H9 (cell line): ENCODE results near the gene TNFRSF21. TPM values are rescaled to one million over a fixed set of nuclear protein-coding genes. Genes with fewer than 3 reads are reported as not detected.

Experiments
- DNase-seq: peaks from one replicate; pipeline ENCODE4 v3.0.0-alpha.2; 2017
- H2AFZ ChIP-seq: one replicate; pipeline ENCODE4 v1.6.1; 2013; ENCODE audit warnings: mild to moderate bottlenecking, low read length, control low read depth, moderate library complexity
- H2AK5ac ChIP-seq: 2 replicates; pipeline ENCODE4 v1.6.1; 2013; ENCODE audit warnings: low read length, control low read depth, mixed read lengths; ENCODE audit not compliant: insufficient read length
- H2BK120ac ChIP-seq: one replicate; pipeline ENCODE4 v1.6.1; 2013; ENCODE audit warnings: low read depth, mild to moderate bottlenecking, low read length, control low read depth, inconsistent platforms; ENCODE audit not compliant: poor library complexity, severe bottlenecking
- H2BK12ac ChIP-seq: 2 replicates; pipeline ENCODE4 v1.6.1; 2013; ENCODE audit warnings: low read length, control low read depth, mixed read lengths, low read depth; ENCODE audit not compliant: insufficient read length
- H2BK15ac ChIP-seq: 2 replicates; pipeline ENCODE4 v1.6.1; 2013; ENCODE audit warnings: low read depth, low read length, control low read depth
- H2BK20ac ChIP-seq: one replicate; pipeline ENCODE4 v1.6.1; 2013; ENCODE audit warnings: low read depth, mild to moderate bottlenecking, low read length, control low read depth, inconsistent platforms; ENCODE audit not compliant: poor library complexity, severe bottlenecking
- H2BK5ac ChIP-seq: 2 replicates; pipeline ENCODE4 v1.6.1; 2013; ENCODE audit warnings: low read length, control low read depth, mixed read lengths; ENCODE audit not compliant: insufficient read length
- H3K14ac ChIP-seq: 2 replicates; pipeline ENCODE4 v1.6.1; 2013; ENCODE audit warnings: low read length, control low read depth; ENCODE audit not compliant: insufficient read depth
- H3K18ac ChIP-seq: 2 replicates; pipeline ENCODE4 v1.6.1; 2013; ENCODE audit warnings: low read depth, mild to moderate bottlenecking, mixed read lengths, low read length, control low read depth; ENCODE audit not compliant: insufficient read length
- H3K23ac ChIP-seq: 2 replicates; pipeline ENCODE4 v1.6.1; 2013; ENCODE audit warnings: low read length, control low read depth, mixed read lengths, low read depth; ENCODE audit not compliant: insufficient read length
- H3K23me2 ChIP-seq: 2 replicates; pipeline ENCODE4 v1.6.1; 2013; ENCODE audit warnings: low read depth, mild to moderate bottlenecking, mixed read lengths, low read length, control low read depth; ENCODE audit not compliant: insufficient read length, poor library complexity, severe bottlenecking
- H3K27ac ChIP-seq: 2 replicates; pipeline ENCODE4 v1.5.1; 2013; ENCODE audit warnings: low read length, control low read depth, mixed read lengths, low read depth; ENCODE audit not compliant: insufficient read length
- H3K27me3 ChIP-seq: 2 replicates; pipeline ENCODE4 v1.6.1; 2013; ENCODE audit warnings: low read length, control low read depth, inconsistent platforms; ENCODE audit not compliant: insufficient read depth
- H3K4ac ChIP-seq: 2 replicates; pipeline ENCODE4 v1.6.1; 2013; ENCODE audit warnings: low read depth, mild to moderate bottlenecking, control low read depth, inconsistent platforms, low read length, moderate library complexity
- H3K4me1 ChIP-seq: 2 replicates; pipeline ENCODE4 v1.6.1; 2013; ENCODE audit warnings: low read length, control low read depth, inconsistent platforms; ENCODE audit not compliant: insufficient read depth
- H3K4me2 ChIP-seq: 2 replicates; pipeline ENCODE4 v1.6.1; 2013; ENCODE audit warnings: low read length, control low read depth, mixed read lengths; ENCODE audit not compliant: insufficient read length, insufficient read depth
- H3K56ac ChIP-seq: 2 replicates; pipeline ENCODE4 v1.6.1; 2013; ENCODE audit warnings: low read depth, mild to moderate bottlenecking, mixed read lengths, low read length, control low read depth; ENCODE audit not compliant: insufficient read length
- H3K79me1 ChIP-seq: 2 replicates; pipeline ENCODE4 v1.6.1; 2013; ENCODE audit warnings: low read depth, mild to moderate bottlenecking, moderate library complexity, low read length, control low read depth, inconsistent platforms; ENCODE audit not compliant: insufficient read depth, poor library complexity, severe bottlenecking
- H3K79me2 ChIP-seq: 2 replicates; pipeline ENCODE4 v1.6.1; 2013; ENCODE audit warnings: low read length, control low read depth, inconsistent platforms; ENCODE audit not compliant: insufficient read depth
- H3K9ac ChIP-seq: 2 replicates; pipeline ENCODE4 v1.6.1; 2013; ENCODE audit warnings: low read length, control low read depth, mixed read lengths; ENCODE audit not compliant: insufficient read length; ENCODE audit errors: extremely low read depth
- H3K9me3 ChIP-seq: one replicate; pipeline ENCODE4 v1.6.1; 2013; ENCODE audit warnings: low read depth, low read length, inconsistent platforms; ENCODE audit not compliant: control insufficient read depth
- H3T11ph ChIP-seq: one replicate; pipeline ENCODE4 v1.6.1; 2013; ENCODE audit warnings: mild to moderate bottlenecking, low read length, control low read depth, inconsistent platforms
- H4K20me1 ChIP-seq: one replicate; pipeline ENCODE4 v1.6.1; 2013; ENCODE audit not compliant: control insufficient read depth, insufficient read length, insufficient read depth
- H4K5ac ChIP-seq: 2 replicates; pipeline ENCODE4 v1.6.1; 2013; ENCODE audit warnings: low read depth, mild to moderate bottlenecking, mixed read lengths, low read length, control low read depth; ENCODE audit not compliant: insufficient read length
- H4K8ac ChIP-seq: replicated peaks from 2 replicates; pipeline ENCODE4 v1.6.1; 2013; ENCODE audit warnings: low read length, control low read depth, mixed read lengths, low read depth; ENCODE audit not compliant: insufficient read length
- H4K91ac ChIP-seq: 2 replicates; pipeline ENCODE4 v1.6.1; 2013; ENCODE audit warnings: low read depth, mild to moderate bottlenecking, moderate library complexity, mixed read lengths, low read length, control low read depth; ENCODE audit not compliant: insufficient read length
- H3K27ac Mint-ChIP-seq, 3 experiments: 2 replicates in 2 of 3; 3 replicates in 1 of 3; pipeline ENCODE4 v1.8.0; 2020 to 2021; ENCODE audit warnings: mixed read lengths in 3 of 3, mild to moderate bottlenecking in 1 of 3, moderate library complexity in 1 of 3
- H3K27me3 Mint-ChIP-seq: 2 replicates; pipeline ENCODE4 v1.8.0; 2021; ENCODE audit warnings: low read depth, mild to moderate bottlenecking, moderate library complexity, mixed read lengths
- H3K36me3 Mint-ChIP-seq, 3 experiments: 2 replicates in 2 of 3; 3 replicates in 1 of 3; pipeline ENCODE4 v1.8.0; 2020 to 2021; ENCODE audit warnings: low read depth in 3 of 3, mixed read lengths in 3 of 3; ENCODE audit not compliant: insufficient read depth in 1 of 3
- H3K4me1 Mint-ChIP-seq, 2 experiments: 2 replicates each; pipeline ENCODE4 v1.8.0; 2020; ENCODE audit warnings: mixed read lengths in 2 of 2
- H3K4me3 Mint-ChIP-seq, 2 experiments: 2 replicates in 1 of 2; 3 replicates in 1 of 2; pipeline ENCODE4 v1.8.0; 2020 to 2021; ENCODE audit warnings: mild to moderate bottlenecking in 2 of 2, mixed read lengths in 2 of 2, moderate library complexity in 1 of 2
- H3K9me3 Mint-ChIP-seq, 2 experiments: 2 replicates in 1 of 2; 3 replicates in 1 of 2; pipeline ENCODE4 v1.8.0; 2020; ENCODE audit warnings: mild to moderate bottlenecking in 2 of 2, mixed read lengths in 2 of 2, moderate library complexity in 1 of 2
- WGBS: extraction: QIAGEN DNeasy Blood & Tissue Kit; methylation state at CpG from one replicate; pipeline ENCODE4 v1.1.7; 2013; ENCODE audit warnings: missing lambda C conversion rate, low lambda C conversion rate, mixed read lengths; ENCODE audit not compliant: insufficient read length; ENCODE audit errors: extremely low coverage; 5-methylcytosine and 5-hydroxymethylcytosine counted together
- total RNA-seq: library from RNA; stranded (reverse); gene quantifications from 2 replicates; pipeline ENCODE4 v1.2.1, GENCODE V29; 2021
- TF ChIP-seq, protein P1 (sequence below): fragments of 200-600 bp; sonication (generic); conservative IDR thresholded peaks from 3 replicates; pipeline ENCODE4 v1.8.0; 2021; ENCODE audit warnings: antibody characterized with exemption, mild to moderate bottlenecking

Gene TNFRSF21
- total RNA-seq, 1 experiment from 2014 or later: 39.1 TPM

DNA sequence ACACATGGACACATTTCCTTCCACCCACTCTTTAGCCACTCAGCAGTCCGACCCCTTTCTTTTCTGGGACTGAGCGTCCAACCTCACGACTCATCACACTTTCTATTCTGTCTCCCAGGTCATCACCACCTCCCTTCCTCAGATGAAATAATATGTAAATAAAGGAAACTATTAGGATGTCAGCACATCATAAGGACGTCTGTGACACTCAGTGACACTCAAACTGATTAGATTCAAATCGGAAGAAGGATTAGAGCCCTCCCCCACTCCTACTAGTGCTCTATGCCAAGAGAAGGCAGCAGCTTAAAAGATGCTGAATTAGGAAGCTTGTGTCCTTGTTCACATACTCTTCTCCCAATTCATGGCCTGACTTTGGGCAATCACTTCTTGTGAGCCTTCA, 113.6 kb downstream of the TNFRSF21 start:
- no peak overlapping the region for H4K5ac ChIP-seq
- Mint-ChIP-seq H3K36me3 (no peaks in the 10 kb centered on the region), H3K27me3 (peaks cover 2% of the 10 kb centered on the region; the same call in 1 of the 2 replicates), H3K9me3 (no peaks in the 10 kb centered on the region), H3K4me1 (no peaks in the 10 kb centered on the region), H3K27ac (no peak overlapping the region; a peak in 1 of 7 replicates), H3K4me3 (no peak overlapping the region)
- H2BK20ac ChIP-seq: no peak overlapping the region
- no peaks in the 10 kb centered on the region for H3K9me3 ChIP-seq
- H2BK120ac ChIP-seq: no peak overlapping the region
- no peak overlapping the region for H3K18ac ChIP-seq
- no peak overlapping the region for H4K91ac ChIP-seq
- no peak for DNase-seq
- no peaks in the 10 kb centered on the region for H3K79me1 ChIP-seq
- H3K23me2 ChIP-seq: no peaks in the 10 kb centered on the region
- no peaks in the 10 kb centered on the region for H3K27me3 ChIP-seq
- no peak overlapping the region for H2BK15ac ChIP-seq
- no peak overlapping the region for H2BK5ac ChIP-seq
- H4K8ac ChIP-seq: no peak overlapping the region
- H3K14ac ChIP-seq: no peak overlapping the region
- no peaks in the 10 kb centered on the region for H4K20me1 ChIP-seq
- TF ChIP-seq, protein P1, sequence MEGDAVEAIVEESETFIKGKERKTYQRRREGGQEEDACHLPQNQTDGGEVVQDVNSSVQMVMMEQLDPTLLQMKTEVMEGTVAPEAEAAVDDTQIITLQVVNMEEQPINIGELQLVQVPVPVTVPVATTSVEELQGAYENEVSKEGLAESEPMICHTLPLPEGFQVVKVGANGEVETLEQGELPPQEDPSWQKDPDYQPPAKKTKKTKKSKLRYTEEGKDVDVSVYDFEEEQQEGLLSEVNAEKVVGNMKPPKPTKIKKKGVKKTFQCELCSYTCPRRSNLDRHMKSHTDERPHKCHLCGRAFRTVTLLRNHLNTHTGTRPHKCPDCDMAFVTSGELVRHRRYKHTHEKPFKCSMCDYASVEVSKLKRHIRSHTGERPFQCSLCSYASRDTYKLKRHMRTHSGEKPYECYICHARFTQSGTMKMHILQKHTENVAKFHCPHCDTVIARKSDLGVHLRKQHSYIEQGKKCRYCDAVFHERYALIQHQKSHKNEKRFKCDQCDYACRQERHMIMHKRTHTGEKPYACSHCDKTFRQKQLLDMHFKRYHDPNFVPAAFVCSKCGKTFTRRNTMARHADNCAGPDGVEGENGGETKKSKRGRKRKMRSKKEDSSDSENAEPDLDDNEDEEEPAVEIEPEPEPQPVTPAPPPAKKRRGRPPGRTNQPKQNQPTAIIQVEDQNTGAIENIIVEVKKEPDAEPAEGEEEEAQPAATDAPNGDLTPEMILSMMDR: no peak
- H2AK5ac ChIP-seq: no peak overlapping the region
- H3K79me2 ChIP-seq: no peaks in the 10 kb centered on the region
- no peaks in the 10 kb centered on the region for H3K4me1 ChIP-seq
- H2BK12ac ChIP-seq: no peak overlapping the region
- WGBS: no CpG with 5 or more reads among the region's 5 CpGs
- no peak overlapping the region for H3K56ac ChIP-seq
- no peak overlapping the region for H3K4me2 ChIP-seq
- H3K4ac ChIP-seq: no peak overlapping the region
- H3K9ac ChIP-seq: no peak overlapping the region
- no peak overlapping the region for H2AFZ ChIP-seq
- no peak overlapping the region for H3T11ph ChIP-seq
- H3K27ac ChIP-seq: no peak overlapping the region
- H3K23ac ChIP-seq: no peak overlapping the region
